K562 (cell line): ENCODE results near the gene ZMIZ1. TPM values are rescaled to one million over a fixed set of nuclear protein-coding genes. Genes with fewer than 3 reads are reported as not detected.

ENCODE experiments used
- ATAC-seq: fragments of 200-7000 bp; cut with Tn5 transposase; 3 replicates; pipeline ENCODE4 v1.9.1; 2020; ENCODE audit warnings: moderate library complexity
- BruUV-seq: library from RNA; stranded (reverse); fragments of 400-500 nt; replicated peaks from 2 replicates; lab custom pipeline; 2021; lab: Mats Ljungman, UMichigan
- CTCF ChIA-PET: fragments of 300-600 bp; formaldehyde crosslinking; extraction: SDS; loops from one replicate; lab custom pipeline; 2021; ENCODE audit warnings: low intra/inter-chr PET ratio; lab: Yijun Ruan, JAX
- POLR2A ChIA-PET: fragments of 300-600, 350-650 bp; sonication (Branson Sonifier 250); formaldehyde crosslinking; extraction: SDS; loops from one replicate; lab custom pipeline; 2021; ENCODE audit warnings: antibody characterized with exemption, inconsistent platforms; lab: Yijun Ruan, JAX
- DNase-seq, 4 experiments: peaks; one replicate each; pipeline versions ENCODE4 v3.0.0 to v3.0.0-alpha.2; 2011 to 2018; ENCODE audit warnings: low spot score in 3 of 4, mixed read lengths in 3 of 4; ENCODE audit errors: extremely low read depth in 1 of 4
- FAIRE-seq: peaks from 2 replicates; lab custom pipeline; 2011; peaks lifted over from hg19 to GRCh38; lab: Jason Lieb, UNC
- H2AFZ ChIP-seq: 2 replicates; pipeline ENCODE4 v1.6.0; 2011; ENCODE audit warnings: low read depth, low read length, control low read depth, inconsistent platforms
- H3K27ac ChIP-seq: fragments of 200-600 bp; 3 replicates; pipeline ENCODE4 v1.8.0; 2011; ENCODE audit warnings: low read depth, mild to moderate bottlenecking, control low read depth, inconsistent platforms, low read length, moderate library complexity, mixed read lengths; ENCODE audit errors: extremely low read depth
- H3K27me3 ChIP-seq, 2 experiments: fragments of 300-600 bp in 1 of 2; 2 replicates in 1 of 2; 3 replicates in 1 of 2; pipeline versions ENCODE4 v1.6.0 to v1.8.0; 2011; ENCODE audit warnings: inconsistent platforms in 2 of 2, low read length in 2 of 2, mild to moderate bottlenecking in 1 of 2, mixed read lengths in 1 of 2, moderate library complexity in 1 of 2; ENCODE audit not compliant: control insufficient read depth in 2 of 2, insufficient read depth in 2 of 2
- H3K36me3 ChIP-seq: fragments of 300-600 bp; 3 replicates; pipeline ENCODE4 v1.8.0; 2011; ENCODE audit warnings: mild to moderate bottlenecking, low read length, inconsistent platforms; ENCODE audit not compliant: control insufficient read depth, insufficient read depth
- H3K4me1 ChIP-seq, 2 experiments: fragments of 200-600 bp in 1 of 2; replicated peaks in 1 of 2; 2 replicates in 1 of 2; 3 replicates in 1 of 2; pipeline versions ENCODE4 v1.5.1 to v1.8.0; 2011; ENCODE audit warnings: inconsistent platforms in 2 of 2, low read length in 2 of 2, mild to moderate bottlenecking in 1 of 2, mixed read lengths in 1 of 2, moderate library complexity in 1 of 2; ENCODE audit not compliant: control insufficient read depth in 2 of 2, insufficient read depth in 2 of 2
- H3K4me2 ChIP-seq: 2 replicates; pipeline ENCODE4 v1.6.1; 2011; ENCODE audit warnings: low read length, control low read depth, inconsistent platforms, mixed read lengths; ENCODE audit not compliant: insufficient read depth
- H3K4me3 ChIP-seq: fragments of 200-600 bp; sonication (generic), shearing (Covaris generic); 2 replicates; pipeline ENCODE4 v1.5.1; 2016; ENCODE audit warnings: control low read depth, inconsistent platforms
- H3K79me2 ChIP-seq: fragments of 200-600 bp; 3 replicates; pipeline ENCODE4 v1.8.0; 2011; ENCODE audit warnings: low read length, inconsistent platforms; ENCODE audit not compliant: control insufficient read depth, insufficient read depth
- H3K9ac ChIP-seq, 2 experiments: 2 replicates each; pipeline versions ENCODE4 v1.6.0 to v1.6.1; 2011; ENCODE audit warnings: low read depth in 2 of 2, low read length in 2 of 2, control low read depth in 1 of 2, inconsistent platforms in 1 of 2, mild to moderate bottlenecking in 1 of 2, mixed read lengths in 1 of 2; ENCODE audit not compliant: insufficient read depth in 1 of 2
- H3K9me1 ChIP-seq: one replicate; pipeline ENCODE4 v1.6.0; 2011; ENCODE audit warnings: inconsistent platforms, mild to moderate bottlenecking, low read length, moderate library complexity; ENCODE audit not compliant: control insufficient read depth, insufficient read depth
- H3K9me3 ChIP-seq: replicated peaks from 2 replicates; pipeline ENCODE4 v1.5.1; 2011; ENCODE audit warnings: low read depth, low read length, inconsistent platforms; ENCODE audit not compliant: control insufficient read depth, insufficient read depth
- H4K20me1 ChIP-seq: replicated peaks from 2 replicates; pipeline ENCODE4 v1.6.1; 2011; ENCODE audit warnings: low read length, inconsistent platforms, mixed read lengths; ENCODE audit not compliant: control insufficient read depth, insufficient read depth
- ATF7 ChIP-seq: fragments of 450-650 bp; IDR thresholded peaks from 2 replicates; pipeline ENCODE4 v1.7.1; 2014; ENCODE audit warnings: mild to moderate bottlenecking, moderate library complexity
- ELF2 ChIP-seq: fragments of 250-450 bp; sonication (Bioruptor Pico); IDR thresholded peaks from 2 replicates; pipeline ENCODE4 v1.5.0; 2021; ENCODE audit warnings: mild to moderate bottlenecking
- ESRRA ChIP-seq: fragments of 450-650 bp; IDR thresholded peaks from 2 replicates; pipeline ENCODE4 v1.6.1; 2014; ENCODE audit warnings: low read depth, mild to moderate bottlenecking, moderate library complexity, borderline replicate concordance
- IRF2 ChIP-seq: sonication (generic); formaldehyde crosslinking; IDR thresholded peaks from 2 replicates; pipeline ENCODE4 v1.8.1; 2022; ENCODE audit warnings: mild to moderate bottlenecking, missing genetic modification reagents
- MCM2 ChIP-seq: fragments of 450-650 bp; IDR thresholded peaks from 2 replicates; pipeline ENCODE4 v1.6.1; 2017; ENCODE audit warnings: low read depth, mild to moderate bottlenecking
- MCM5 ChIP-seq: fragments of 450-650 bp; IDR thresholded peaks from 2 replicates; pipeline ENCODE4 v1.6.1; 2016; ENCODE audit warnings: low read depth
- NONO ChIP-seq, 2 experiments: fragments of 200-400 bp in 1 of 2; fragments of 450-650 bp in 1 of 2; formaldehyde crosslinking in 1 of 2; IDR thresholded peaks; 2 replicates each; pipeline ENCODE4 v1.6.1; 2017; ENCODE audit warnings: low read depth in 2 of 2, mild to moderate bottlenecking in 2 of 2, moderate library complexity in 2 of 2, low read length in 1 of 2
- SNRNP70 ChIP-seq: fragments of 200-400 bp; formaldehyde crosslinking; optimal IDR thresholded peaks from 2 replicates; pipeline ENCODE3; 2017; ENCODE audit warnings: low read depth, low read length
- ZNF3 ChIP-seq: fragments of 250-450 bp; sonication (Bioruptor Pico); IDR thresholded peaks from 2 replicates; pipeline ENCODE4 v1.5.0; 2021; ENCODE audit warnings: mild to moderate bottlenecking, moderate library complexity
- ZNF668 ChIP-seq: fragments of 250-450 bp; sonication (Bioruptor Pico); IDR thresholded peaks from 2 replicates; pipeline ENCODE4 v1.8.0; 2022; ENCODE audit warnings: mild to moderate bottlenecking, inconsistent platforms
- WGBS: fragments of 100-300 bp; shearing (Covaris generic); methylation state at CpG from one replicate; pipeline ENCODE4 v1.1.6; 2016; ENCODE audit warnings: low coverage, mixed read lengths; ENCODE audit not compliant: insufficient coverage; ENCODE audit errors: missing lambda C conversion rate; 5-methylcytosine and 5-hydroxymethylcytosine counted together
- in situ Hi-C: fragments of 300-500 bp; cut with MboI; formaldehyde crosslinking; loops from 4 replicates; pipeline ENCODE4 v1.15.0; 2018; ENCODE audit warnings: inconsistent platforms, mixed read lengths
- intact Hi-C: fragments of 100-400 bp; cut with micrococcal nuclease; formaldehyde crosslinking; loops from 2 replicates; pipeline ENCODE4 v1.14.2; 2022
- polyA plus RNA-seq, 8 experiments: library from polyadenylated mRNA; depleted of rRNA in 4 of 8; stranded (reverse) in 5 of 8; unstranded in 3 of 8; fragments of >200 nt; fragmentation: Nextera tagmentation in 2 of 8; fragmentation: Illumina TruSeq in 1 of 8; extraction: Ambion mirVana in 2 of 8; extraction: Trizol in 1 of 8; gene quantifications; 2 replicates each; pipeline versions ENCODE4 v1.2.1 to v1.2.3, GENCODE V29; 2011 to 2014; ENCODE audit warnings: inconsistent platforms in 1 of 8, missing spikeins in 1 of 8
- total RNA-seq, 7 experiments: library from RNA; depleted of rRNA in 6 of 7; stranded (reverse); fragments of >200 nt in 6 of 7; fragmentation: Illumina TruSeq in 2 of 7; extraction: Trizol in 2 of 7; gene quantifications; 2 replicates each; pipeline versions ENCODE4 v1.2.1 to v1.2.3, GENCODE V29; 2011 to 2021; ENCODE audit warnings: low replicate concordance in 1 of 7
- TF ChIP-seq, protein P1 (sequence below): fragments of 450-650 bp; formaldehyde crosslinking; IDR thresholded peaks from 2 replicates; pipeline ENCODE4 v1.4.0; 2020; ENCODE audit warnings: mild to moderate bottlenecking, moderate library complexity
- TF ChIP-seq, protein P2 (sequence below), 2 experiments: fragments of 450-650 bp in 1 of 2; IDR thresholded peaks; 2 replicates each; pipeline ENCODE4 v1.6.1; 2011 to 2017; ENCODE audit warnings: low read depth in 2 of 2, antibody characterized with exemption in 1 of 2, borderline replicate concordance in 1 of 2, low read length in 1 of 2, mild to moderate bottlenecking in 1 of 2, mixed read lengths in 1 of 2; ENCODE audit not compliant: control insufficient read depth in 1 of 2
- TF ChIP-seq, protein P3 (sequence below): fragments of 250-450 bp; sonication (Bioruptor Pico); IDR thresholded peaks from 2 replicates; pipeline ENCODE4 v1.4.0; 2020; ENCODE audit warnings: mild to moderate bottlenecking, moderate library complexity, borderline replicate concordance

ZMIZ1 gene
- total and polyA plus RNA-seq, 9 of the 15 experiments (the other 6 are each of a cell fraction or from before 2014, with no cell fraction given): 1.0 to 37.3 (median 4.3) TPM

DNA sequence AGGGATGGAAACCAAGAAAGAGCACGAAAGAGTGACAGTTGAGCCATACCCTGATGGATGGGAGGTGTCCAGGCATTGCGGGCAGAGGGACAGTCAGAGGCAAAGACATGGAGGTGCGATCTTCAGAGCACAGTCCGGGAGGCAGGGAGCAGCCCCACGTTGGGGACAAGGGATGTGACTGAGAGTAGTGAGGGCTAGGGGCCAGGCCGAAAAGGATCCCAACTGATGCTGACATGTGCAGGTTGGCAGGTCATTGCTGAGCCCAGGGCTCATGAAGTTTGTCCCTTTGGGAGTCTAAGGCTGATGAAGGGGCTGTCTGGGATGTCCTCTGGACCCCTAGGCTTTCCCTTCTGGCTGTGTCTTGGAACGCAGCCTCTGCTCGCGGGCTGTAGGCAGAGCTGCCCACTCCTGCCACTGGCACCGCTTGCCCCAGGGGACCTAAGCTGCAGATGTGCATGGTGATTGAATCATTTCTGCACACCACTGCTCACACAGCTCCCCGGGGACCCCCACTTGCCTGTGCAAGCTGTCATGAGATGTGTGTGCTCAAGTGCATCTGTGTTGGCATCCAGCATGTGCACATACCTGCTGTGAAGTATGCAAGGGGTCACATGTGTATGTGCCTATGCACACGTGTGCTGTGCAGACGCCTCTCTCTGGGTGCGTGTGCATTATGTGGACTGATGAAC lies 125.1 kb downstream of the ZMIZ1 start:
- CTCF ChIA-PET: no interaction called here
- TF ChIP-seq ESRRA (no peak), ZNF668 (CRISPR knock-in tag) (no peak), SNRNP70 (no peak), MCM2 (no peak), ZNF3 (CRISPR knock-in tag) (no peak), ELF2 (CRISPR knock-in tag) (no peak), MCM5 (no peak), NONO (IDR thresholded peaks at IDR 0.05; ENCODE audit: low read depth in 2 of 2, low read length in 1 of 2) (no peak), ATF7 (no peak), IRF2 (no peak)
- TF ChIP-seq, protein P1, sequence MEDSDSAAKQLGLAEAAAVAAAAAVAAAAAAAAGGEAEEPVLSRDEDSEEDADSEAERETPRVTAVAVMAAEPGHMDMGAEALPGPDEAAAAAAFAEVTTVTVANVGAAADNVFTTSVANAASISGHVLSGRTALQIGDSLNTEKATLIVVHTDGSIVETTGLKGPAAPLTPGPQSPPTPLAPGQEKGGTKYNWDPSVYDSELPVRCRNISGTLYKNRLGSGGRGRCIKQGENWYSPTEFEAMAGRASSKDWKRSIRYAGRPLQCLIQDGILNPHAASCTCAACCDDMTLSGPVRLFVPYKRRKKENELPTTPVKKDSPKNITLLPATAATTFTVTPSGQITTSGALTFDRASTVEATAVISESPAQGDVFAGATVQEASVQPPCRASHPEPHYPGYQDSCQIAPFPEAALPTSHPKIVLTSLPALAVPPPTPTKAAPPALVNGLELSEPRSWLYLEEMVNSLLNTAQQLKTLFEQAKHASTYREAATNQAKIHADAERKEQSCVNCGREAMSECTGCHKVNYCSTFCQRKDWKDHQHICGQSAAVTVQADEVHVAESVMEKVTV (CRISPR knock-in tag): no peak
- TF ChIP-seq, protein P2, sequence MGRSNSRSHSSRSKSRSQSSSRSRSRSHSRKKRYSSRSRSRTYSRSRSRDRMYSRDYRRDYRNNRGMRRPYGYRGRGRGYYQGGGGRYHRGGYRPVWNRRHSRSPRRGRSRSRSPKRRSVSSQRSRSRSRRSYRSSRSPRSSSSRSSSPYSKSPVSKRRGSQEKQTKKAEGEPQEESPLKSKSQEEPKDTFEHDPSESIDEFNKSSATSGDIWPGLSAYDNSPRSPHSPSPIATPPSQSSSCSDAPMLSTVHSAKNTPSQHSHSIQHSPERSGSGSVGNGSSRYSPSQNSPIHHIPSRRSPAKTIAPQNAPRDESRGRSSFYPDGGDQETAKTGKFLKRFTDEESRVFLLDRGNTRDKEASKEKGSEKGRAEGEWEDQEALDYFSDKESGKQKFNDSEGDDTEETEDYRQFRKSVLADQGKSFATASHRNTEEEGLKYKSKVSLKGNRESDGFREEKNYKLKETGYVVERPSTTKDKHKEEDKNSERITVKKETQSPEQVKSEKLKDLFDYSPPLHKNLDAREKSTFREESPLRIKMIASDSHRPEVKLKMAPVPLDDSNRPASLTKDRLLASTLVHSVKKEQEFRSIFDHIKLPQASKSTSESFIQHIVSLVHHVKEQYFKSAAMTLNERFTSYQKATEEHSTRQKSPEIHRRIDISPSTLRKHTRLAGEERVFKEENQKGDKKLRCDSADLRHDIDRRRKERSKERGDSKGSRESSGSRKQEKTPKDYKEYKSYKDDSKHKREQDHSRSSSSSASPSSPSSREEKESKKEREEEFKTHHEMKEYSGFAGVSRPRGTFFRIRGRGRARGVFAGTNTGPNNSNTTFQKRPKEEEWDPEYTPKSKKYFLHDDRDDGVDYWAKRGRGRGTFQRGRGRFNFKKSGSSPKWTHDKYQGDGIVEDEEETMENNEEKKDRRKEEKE (IDR thresholded peaks at IDR 0.05; ENCODE audit: borderline replicate concordance in 1 of 2, control insufficient read depth in 1 of 2, low read depth in 2 of 2, low read length in 1 of 2): no peak
- TF ChIP-seq, protein P3, sequence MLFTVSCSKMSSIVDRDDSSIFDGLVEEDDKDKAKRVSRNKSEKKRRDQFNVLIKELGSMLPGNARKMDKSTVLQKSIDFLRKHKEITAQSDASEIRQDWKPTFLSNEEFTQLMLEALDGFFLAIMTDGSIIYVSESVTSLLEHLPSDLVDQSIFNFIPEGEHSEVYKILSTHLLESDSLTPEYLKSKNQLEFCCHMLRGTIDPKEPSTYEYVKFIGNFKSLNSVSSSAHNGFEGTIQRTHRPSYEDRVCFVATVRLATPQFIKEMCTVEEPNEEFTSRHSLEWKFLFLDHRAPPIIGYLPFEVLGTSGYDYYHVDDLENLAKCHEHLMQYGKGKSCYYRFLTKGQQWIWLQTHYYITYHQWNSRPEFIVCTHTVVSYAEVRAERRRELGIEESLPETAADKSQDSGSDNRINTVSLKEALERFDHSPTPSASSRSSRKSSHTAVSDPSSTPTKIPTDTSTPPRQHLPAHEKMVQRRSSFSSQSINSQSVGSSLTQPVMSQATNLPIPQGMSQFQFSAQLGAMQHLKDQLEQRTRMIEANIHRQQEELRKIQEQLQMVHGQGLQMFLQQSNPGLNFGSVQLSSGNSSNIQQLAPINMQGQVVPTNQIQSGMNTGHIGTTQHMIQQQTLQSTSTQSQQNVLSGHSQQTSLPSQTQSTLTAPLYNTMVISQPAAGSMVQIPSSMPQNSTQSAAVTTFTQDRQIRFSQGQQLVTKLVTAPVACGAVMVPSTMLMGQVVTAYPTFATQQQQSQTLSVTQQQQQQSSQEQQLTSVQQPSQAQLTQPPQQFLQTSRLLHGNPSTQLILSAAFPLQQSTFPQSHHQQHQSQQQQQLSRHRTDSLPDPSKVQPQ: no peak
- TF ChIP-seq, all 486 proteins: peak for 0
- no TSS peak for BruUV-seq
- H3K9me1 ChIP-seq: peaks cover 6% of the 10 kb centered on the region
- no peak overlapping the region for H2AFZ ChIP-seq
- no peak for DNase-seq
- H4K20me1 ChIP-seq: peaks cover 25% of the 10 kb centered on the region; the same call in 1 of the 2 replicates
- H3K9ac ChIP-seq: peak overlapping the region in 1 of 2 experiments; percentile 18; a peak in 1 of 4 replicates
- POLR2A ChIA-PET: interaction anchor here (0.7 to 1.5 kb wide), 7 partner anchors 11 to 536 kb away, joined by 3 to 5 read pairs (median 3); no protein-coding TSS in a partner anchor
- H3K27ac ChIP-seq: no peak overlapping the region
- intact Hi-C loops: loop anchor here (2.0 to 10.0 kb wide), 4 partner anchors 49 to 979 kb away; no protein-coding TSS in a partner anchor
- H3K27me3 ChIP-seq: no peaks in the 10 kb centered on the region
- H3K4me2 ChIP-seq: no peak overlapping the region
- peaks cover 12% of the 10 kb centered on the region; the same call in 1 of the 3 replicates for H3K36me3 ChIP-seq
- ATAC-seq: no peak
- peaks cover 25 to 43% of the 10 kb centered on the region in 2 experiments for H3K4me1 ChIP-seq
- 82% methylated on average over 13 of the region's 14 CpGs for WGBS
- H3K79me2 ChIP-seq: no peaks in the 10 kb centered on the region
- in situ Hi-C loops: loop anchor here (25.0 kb wide), 2 partner anchors 107 to 1157 kb away; partner anchors contain the start of genes POLR3A and RPS24
- no peaks in the 10 kb centered on the region for H3K9me3 ChIP-seq
- FAIRE-seq: no peak
- no peak overlapping the region for H3K4me3 ChIP-seq
